ENCODE results near the gene RASSF4.

DNA sequence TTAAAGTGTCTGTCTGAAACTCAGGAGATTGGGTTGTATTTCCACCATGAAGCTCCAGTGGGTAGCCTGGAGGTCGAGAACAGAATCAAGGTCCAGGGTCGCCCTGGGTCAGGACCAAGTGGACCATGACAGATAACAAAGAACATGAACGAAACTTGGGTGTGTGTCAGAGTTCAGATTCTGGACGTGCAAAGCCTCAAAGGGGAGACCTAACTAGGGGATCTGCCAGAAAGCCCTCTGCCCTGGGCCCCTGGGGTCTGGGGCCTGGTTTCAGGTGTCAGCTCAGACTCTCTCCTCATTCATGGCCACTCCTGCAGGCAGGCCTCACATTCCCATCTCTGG is 1.6 kb downstream of the RASSF4 start:
- TF ChIP-seq, protein P1, sequence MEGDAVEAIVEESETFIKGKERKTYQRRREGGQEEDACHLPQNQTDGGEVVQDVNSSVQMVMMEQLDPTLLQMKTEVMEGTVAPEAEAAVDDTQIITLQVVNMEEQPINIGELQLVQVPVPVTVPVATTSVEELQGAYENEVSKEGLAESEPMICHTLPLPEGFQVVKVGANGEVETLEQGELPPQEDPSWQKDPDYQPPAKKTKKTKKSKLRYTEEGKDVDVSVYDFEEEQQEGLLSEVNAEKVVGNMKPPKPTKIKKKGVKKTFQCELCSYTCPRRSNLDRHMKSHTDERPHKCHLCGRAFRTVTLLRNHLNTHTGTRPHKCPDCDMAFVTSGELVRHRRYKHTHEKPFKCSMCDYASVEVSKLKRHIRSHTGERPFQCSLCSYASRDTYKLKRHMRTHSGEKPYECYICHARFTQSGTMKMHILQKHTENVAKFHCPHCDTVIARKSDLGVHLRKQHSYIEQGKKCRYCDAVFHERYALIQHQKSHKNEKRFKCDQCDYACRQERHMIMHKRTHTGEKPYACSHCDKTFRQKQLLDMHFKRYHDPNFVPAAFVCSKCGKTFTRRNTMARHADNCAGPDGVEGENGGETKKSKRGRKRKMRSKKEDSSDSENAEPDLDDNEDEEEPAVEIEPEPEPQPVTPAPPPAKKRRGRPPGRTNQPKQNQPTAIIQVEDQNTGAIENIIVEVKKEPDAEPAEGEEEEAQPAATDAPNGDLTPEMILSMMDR (IDR thresholded peaks at IDR 0.05): no peak
- no peak for TF ChIP-seq POLR2A (IDR thresholded peaks at IDR 0.05)

Measured in esophagus squamous epithelium (tissue), 4 donors.